Left lung (tissue), 10 donors: Measurements from ENCODE around the gene PLPP7. TPM values are rescaled to one million over a fixed set of nuclear protein-coding genes. Genes with fewer than 3 reads are reported as not detected.

ENCODE experiments used
- ATAC-seq: fragments of 200-7000 bp; cut with Tn5 transposase; one replicate; pipeline ENCODE4 v1.9.1; 2020; ENCODE audit warnings: moderate library complexity
- DNase-seq, 4 donors: peaks; one replicate each; pipeline ENCODE4 v3.0.0-alpha.2; 2013 to 2020
- H3K27ac ChIP-seq, 2 donors: fragments of 200-600 bp; sonication (generic) in 1 of 2; one replicate each; pipeline versions ENCODE4 v1.5.0 to v1.8.0; 2020 to 2021
- H3K27me3 ChIP-seq, 2 donors: fragments of 200-600 bp; sonication (generic) in 1 of 2; one replicate each; pipeline versions ENCODE4 v1.5.0 to v1.8.0; 2020 to 2021
- H3K36me3 ChIP-seq, 2 donors: fragments of 200-600 bp; sonication (generic) in 1 of 2; one replicate each; pipeline versions ENCODE4 v1.5.0 to v1.8.0; 2020 to 2021
- H3K4me1 ChIP-seq, 2 donors: fragments of 200-600 bp; one replicate each; pipeline ENCODE4 v1.8.0; 2021
- H3K4me3 ChIP-seq, 2 donors: fragments of 200-600 bp; sonication (generic) in 1 of 2; one replicate each; pipeline versions ENCODE4 v1.5.0 to v1.8.0; 2020 to 2021; ENCODE audit warnings: mild to moderate bottlenecking in 1 of 2
- H3K9me3 ChIP-seq, 2 donors: fragments of 200-600 bp; sonication (generic) in 1 of 2; one replicate each; pipeline versions ENCODE4 v1.5.0 to v1.8.0; 2020 to 2021
- intact Hi-C, 2 donors: fragments of 100-400 bp; cut with DNase I; formaldehyde crosslinking; loops; one replicate each; pipeline versions ENCODE4 v1.11.2 to v1.14.2; 2022
- polyA plus RNA-seq, 6 donors: library from polyadenylated mRNA; unstranded; fragments of 120-200 nt; gene quantifications; one replicate each; pipeline ENCODE4 v1.2.1, GENCODE V29; 2013; ENCODE audit not compliant: insufficient read length in 6 of 6
- total RNA-seq, 2 donors: library from RNA; stranded (reverse); fragmentation: NEBNext Ultra II Directional; extraction: Animal tissue kit (Norgen Biotek cat#: 25700); gene quantifications; one replicate each; pipeline ENCODE4 v1.2.1, GENCODE V29; 2021
- TF ChIP-seq, protein P1 (sequence below), 2 donors: fragments of 200-600 bp; sonication (generic) in 1 of 2; IDR thresholded peaks; one replicate each; pipeline versions ENCODE4 v1.5.0 to v1.8.0; 2021; ENCODE audit warnings: antibody characterized with exemption in 2 of 2
- donor health status: DM: no; HTN: yes; CAD: no.
- donor health status: DM: no; HTN: no; CAD: no.

The PLPP7 gene
- total and polyA plus RNA-seq, 8 donors: 1.1 to 2.3 (median 1.4) TPM

DNA sequence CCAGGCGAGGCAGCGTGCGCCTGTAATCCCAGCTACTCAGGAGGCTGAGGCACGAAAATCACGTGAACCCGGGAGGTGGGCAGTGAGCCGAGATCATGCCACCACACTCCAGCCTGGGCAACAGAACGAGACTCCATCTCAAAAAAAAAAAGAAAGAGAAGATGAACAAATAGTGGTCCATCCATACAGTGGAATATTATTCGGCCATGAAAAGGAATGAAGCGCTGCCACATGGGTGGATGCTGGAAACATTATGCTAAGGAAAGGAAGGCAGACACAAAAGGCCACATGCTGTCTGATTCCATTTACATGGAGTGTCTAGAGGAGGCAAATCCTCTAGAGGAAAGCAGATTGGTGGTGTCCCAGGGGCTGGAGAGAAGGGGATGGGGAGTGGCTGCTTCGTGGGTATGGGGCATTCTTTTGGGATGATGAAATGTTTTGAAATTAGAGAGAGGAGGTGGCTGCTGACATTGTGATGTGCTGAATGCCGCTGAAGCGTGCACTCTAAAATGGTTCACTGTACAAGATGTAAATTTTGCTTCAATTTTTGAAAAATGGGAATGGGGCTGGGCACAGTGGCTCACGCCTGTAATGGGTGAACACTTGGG lies 17.0 kb downstream of the PLPP7 start:
- no peaks in the 10 kb centered on the region for H3K9me3 ChIP-seq
- ATAC-seq: no peak
- intact Hi-C loops: no loop called here
- H3K4me1 ChIP-seq: no peaks in the 10 kb centered on the region
- no peak overlapping the region for H3K4me3 ChIP-seq
- H3K27ac ChIP-seq: no peak overlapping the region
- no peaks in the 10 kb centered on the region for H3K27me3 ChIP-seq
- DNase-seq: no peak
- no peaks in the 10 kb centered on the region for H3K36me3 ChIP-seq
- TF ChIP-seq, protein P1, sequence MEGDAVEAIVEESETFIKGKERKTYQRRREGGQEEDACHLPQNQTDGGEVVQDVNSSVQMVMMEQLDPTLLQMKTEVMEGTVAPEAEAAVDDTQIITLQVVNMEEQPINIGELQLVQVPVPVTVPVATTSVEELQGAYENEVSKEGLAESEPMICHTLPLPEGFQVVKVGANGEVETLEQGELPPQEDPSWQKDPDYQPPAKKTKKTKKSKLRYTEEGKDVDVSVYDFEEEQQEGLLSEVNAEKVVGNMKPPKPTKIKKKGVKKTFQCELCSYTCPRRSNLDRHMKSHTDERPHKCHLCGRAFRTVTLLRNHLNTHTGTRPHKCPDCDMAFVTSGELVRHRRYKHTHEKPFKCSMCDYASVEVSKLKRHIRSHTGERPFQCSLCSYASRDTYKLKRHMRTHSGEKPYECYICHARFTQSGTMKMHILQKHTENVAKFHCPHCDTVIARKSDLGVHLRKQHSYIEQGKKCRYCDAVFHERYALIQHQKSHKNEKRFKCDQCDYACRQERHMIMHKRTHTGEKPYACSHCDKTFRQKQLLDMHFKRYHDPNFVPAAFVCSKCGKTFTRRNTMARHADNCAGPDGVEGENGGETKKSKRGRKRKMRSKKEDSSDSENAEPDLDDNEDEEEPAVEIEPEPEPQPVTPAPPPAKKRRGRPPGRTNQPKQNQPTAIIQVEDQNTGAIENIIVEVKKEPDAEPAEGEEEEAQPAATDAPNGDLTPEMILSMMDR (IDR thresholded peaks at IDR 0.05): no peak

DNA sequence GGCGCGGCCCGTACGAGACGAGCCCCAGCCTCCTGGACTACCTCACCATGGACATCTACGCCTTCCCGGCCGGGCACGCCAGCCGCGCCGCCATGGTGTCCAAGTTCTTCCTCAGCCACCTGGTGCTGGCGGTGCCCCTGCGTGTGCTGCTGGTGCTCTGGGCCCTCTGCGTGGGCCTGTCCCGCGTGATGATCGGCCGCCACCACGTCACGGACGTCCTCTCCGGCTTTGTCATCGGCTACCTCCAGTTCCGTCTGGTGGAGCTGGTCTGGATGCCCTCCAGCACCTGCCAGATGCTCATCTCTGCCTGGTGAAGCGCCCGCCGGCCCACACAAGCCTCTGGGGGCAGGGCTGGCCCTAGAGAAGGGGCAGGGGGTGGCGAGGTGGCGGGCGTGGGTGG lies 18.5 kb downstream of the PLPP7 start:
- ATAC-seq (no peak), DNase-seq (no peak)
- Histone ChIP-seq H3K27me3 (no peaks in the 10 kb centered on the region), H3K36me3 (no peaks in the 10 kb centered on the region), H3K9me3 (no peaks in the 10 kb centered on the region), H3K4me1 (no peaks in the 10 kb centered on the region), H3K27ac (no peak overlapping the region), H3K4me3 (no peak overlapping the region)
- TF ChIP-seq, protein P1 (IDR thresholded peaks at IDR 0.05): no peak
- intact Hi-C loops: no loop called here

DNA sequence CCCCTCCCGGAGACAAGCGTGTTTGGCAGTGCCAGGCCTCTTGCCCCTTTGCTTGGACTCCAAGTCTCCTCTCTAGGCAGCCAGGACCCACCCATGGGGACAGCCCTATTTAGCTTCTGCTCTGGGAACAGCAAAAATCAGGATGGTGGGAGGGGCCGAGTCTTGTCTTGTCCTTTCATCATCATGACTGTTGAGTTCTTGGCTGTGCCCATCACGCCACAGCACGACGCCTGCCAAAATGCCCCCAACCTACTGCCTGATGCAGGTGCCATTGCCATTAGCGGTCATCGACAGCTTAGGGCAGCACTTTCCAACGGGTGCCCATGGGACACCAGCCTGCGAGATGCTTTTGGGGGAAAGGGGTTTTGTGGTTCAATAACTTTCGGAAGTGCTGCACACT lies 18.9 kb downstream of the PLPP7 start:
- TF ChIP-seq, protein P1 (IDR thresholded peaks at IDR 0.05): no peak
- no peak for ATAC-seq

DNA sequence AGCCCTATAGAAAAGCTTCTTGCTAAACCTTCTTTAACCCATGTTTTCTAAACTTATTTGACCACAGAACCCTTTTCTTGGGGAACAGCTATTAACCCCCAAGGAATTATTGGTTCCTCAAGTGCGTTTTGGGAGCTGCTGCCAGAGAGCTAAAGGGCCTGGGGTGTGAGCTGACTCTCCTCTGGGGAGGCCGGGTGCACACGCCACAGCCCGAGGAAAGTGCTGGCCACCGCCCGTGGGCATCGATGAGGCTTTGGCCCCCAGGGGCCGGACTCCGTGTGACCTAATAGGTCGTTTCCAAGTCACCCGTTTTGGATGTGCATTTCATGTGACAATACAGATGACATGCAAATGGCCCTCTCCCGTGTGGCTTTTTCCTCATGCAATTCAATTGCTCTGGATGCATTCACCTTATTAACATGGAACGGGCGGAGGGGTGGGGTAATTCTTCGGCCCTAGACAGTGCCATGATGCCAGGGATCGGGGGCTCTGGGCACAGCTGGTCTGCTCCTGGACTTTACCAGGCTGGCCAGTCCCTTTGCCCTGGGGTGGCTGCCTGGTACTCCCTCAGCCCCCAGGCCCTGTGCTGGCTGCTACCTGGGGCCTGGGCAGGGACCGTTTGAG lies 19.5 kb downstream of the PLPP7 start:
- ATAC-seq: no peak
- no peak overlapping the region for H3K27ac ChIP-seq
- no peaks in the 10 kb centered on the region for H3K27me3 ChIP-seq
- intact Hi-C loops: no loop called here
- DNase-seq: no peak
- no peaks in the 10 kb centered on the region for H3K4me1 ChIP-seq
- H3K9me3 ChIP-seq: no peaks in the 10 kb centered on the region
- H3K36me3 ChIP-seq: no peaks in the 10 kb centered on the region
- no peak overlapping the region for H3K4me3 ChIP-seq
- TF ChIP-seq, protein P1 (IDR thresholded peaks at IDR 0.05): no peak

More for the DNA sequence above, 18.9 kb downstream of the PLPP7 start:
- Histone ChIP-seq H3K4me1 (no peaks in the 10 kb centered on the region), H3K27ac (no peak overlapping the region), H3K4me3 (no peak overlapping the region), H3K36me3 (no peaks in the 10 kb centered on the region), H3K9me3 (no peaks in the 10 kb centered on the region), H3K27me3 (no peaks in the 10 kb centered on the region)
- no peak for DNase-seq
- intact Hi-C loops: no loop called here

DNA sequence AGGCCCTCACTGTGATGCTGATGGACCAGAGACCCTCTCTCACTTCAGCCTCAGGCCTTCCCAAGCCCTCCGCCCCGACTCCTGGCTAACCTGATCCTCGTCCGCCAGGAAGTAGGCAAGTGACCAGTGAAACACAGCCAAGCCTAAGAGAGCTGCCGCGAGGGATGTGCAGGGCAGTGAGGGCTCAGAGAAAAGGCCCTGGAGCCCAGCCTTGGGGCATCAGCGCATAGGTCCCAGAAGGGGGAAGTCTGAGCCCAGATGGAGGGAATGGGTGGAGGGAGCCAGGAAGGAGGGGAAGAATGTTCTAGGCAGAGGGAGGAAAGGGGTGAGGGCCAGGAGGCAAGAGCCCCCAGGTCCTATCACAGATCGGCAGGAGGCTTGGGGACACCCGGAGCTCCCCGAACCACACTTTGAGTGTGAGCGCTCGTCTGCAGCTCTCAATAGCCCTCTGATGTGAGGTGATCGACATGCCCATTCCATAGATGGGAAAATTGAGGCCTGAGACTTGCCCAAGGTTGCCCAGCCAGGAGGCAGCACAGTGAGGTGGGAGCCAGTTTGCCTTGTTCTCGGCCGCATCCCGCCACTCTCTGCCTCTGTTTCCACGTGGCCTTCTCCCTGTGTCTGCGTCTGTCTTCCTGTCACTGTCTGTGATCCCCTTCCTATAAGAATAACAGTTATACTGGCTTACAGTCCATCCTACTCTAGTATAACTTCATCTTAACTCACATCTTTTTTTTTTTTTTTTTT lies 20.2 kb downstream of the PLPP7 start:
- Histone ChIP-seq H3K27me3 (no peaks in the 10 kb centered on the region), H3K27ac (no peak overlapping the region), H3K4me1 (no peaks in the 10 kb centered on the region), H3K4me3 (no peak overlapping the region), H3K9me3 (no peaks in the 10 kb centered on the region), H3K36me3 (no peaks in the 10 kb centered on the region)
- TF ChIP-seq, protein P1 (IDR thresholded peaks at IDR 0.05): no peak
- intact Hi-C loops: loop anchor here in 1 of 2 donors (10.0 kb wide), 1 partner anchor 125 kb away; no protein-coding TSS in a partner anchor
- ATAC-seq (no peak), DNase-seq (no peak)
